NB4 (cell line): ENCODE measurements around the gene ADAM12.

Source experiments
- MAX ChIP-seq: IDR thresholded peaks from 2 replicates; pipeline ENCODE4 v1.6.1; 2011; ENCODE audit warnings: low read depth, low read length
- MYC ChIP-seq: IDR thresholded peaks from 2 replicates; pipeline ENCODE4 v1.6.1; 2011; ENCODE audit warnings: low read depth, low read length
- POLR2A ChIP-seq: IDR thresholded peaks from 2 replicates; pipeline ENCODE4 v1.6.1; 2011; ENCODE audit warnings: mild to moderate bottlenecking; ENCODE audit not compliant: insufficient read length; ENCODE audit errors: extremely low read depth
- TF ChIP-seq, protein P1 (sequence below): IDR thresholded peaks from one replicate; pipeline ENCODE4 v1.5.1; 2012; ENCODE audit warnings: low read depth, low read length

DNA sequence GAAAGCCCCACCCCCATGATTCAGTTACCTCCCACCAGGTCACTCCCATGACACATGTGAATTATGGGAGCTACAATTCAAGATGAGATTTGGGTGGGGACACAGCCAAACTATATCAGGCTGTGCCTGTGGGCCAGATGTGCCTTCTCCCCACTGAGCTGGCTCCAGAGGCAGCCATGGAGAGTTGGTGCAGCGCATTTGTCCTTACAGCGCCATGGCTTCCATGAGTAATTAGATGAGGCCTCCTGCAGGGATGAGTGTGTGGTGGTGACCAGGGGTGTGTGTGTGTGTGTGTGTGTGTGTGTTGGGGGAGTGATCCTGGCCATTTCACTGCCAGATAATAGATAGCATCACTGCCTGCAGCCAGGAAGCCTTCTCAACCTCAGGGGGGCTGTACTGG lies 397.3 kb downstream of the ADAM12 start:
- TF ChIP-seq, protein P1, sequence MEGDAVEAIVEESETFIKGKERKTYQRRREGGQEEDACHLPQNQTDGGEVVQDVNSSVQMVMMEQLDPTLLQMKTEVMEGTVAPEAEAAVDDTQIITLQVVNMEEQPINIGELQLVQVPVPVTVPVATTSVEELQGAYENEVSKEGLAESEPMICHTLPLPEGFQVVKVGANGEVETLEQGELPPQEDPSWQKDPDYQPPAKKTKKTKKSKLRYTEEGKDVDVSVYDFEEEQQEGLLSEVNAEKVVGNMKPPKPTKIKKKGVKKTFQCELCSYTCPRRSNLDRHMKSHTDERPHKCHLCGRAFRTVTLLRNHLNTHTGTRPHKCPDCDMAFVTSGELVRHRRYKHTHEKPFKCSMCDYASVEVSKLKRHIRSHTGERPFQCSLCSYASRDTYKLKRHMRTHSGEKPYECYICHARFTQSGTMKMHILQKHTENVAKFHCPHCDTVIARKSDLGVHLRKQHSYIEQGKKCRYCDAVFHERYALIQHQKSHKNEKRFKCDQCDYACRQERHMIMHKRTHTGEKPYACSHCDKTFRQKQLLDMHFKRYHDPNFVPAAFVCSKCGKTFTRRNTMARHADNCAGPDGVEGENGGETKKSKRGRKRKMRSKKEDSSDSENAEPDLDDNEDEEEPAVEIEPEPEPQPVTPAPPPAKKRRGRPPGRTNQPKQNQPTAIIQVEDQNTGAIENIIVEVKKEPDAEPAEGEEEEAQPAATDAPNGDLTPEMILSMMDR = no peak
- TF ChIP-seq POLR2A = no peak
- TF ChIP-seq MAX = no peak
- TF ChIP-seq MYC = no peak
